Measurements from ENCODE around the gene RSPO1. TPM values are rescaled to one million over a fixed set of nuclear protein-coding genes. Genes with fewer than 3 reads are reported as not detected.

The RSPO1 gene
- total RNA-seq, 1 donor from 2014 or later, result 4.3 TPM

DNA sequence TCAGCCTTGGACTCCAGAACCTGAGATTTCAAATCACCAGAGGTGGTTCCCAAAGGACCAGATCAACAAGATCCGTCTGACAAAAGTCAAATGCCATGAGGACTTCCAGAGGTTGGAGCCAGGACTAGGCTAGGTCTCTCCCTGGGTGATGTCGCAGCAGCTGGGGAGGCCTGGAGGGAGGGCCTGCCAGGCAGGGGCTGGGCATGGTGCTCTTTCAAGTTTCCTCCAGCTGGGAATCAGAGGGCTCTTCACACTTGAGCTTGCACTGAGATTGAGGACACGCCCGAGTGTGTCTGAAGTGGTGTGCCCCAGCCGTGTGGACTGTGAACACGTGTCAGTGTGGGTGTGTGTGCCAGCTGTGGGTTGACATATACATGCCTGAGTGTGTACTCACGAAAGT is 21.3 kb upstream of the RSPO1 start:
- H3K4me1 ChIP-seq, result no peaks in the 10 kb centered on the region
- no peaks in the 10 kb centered on the region for H3K9me3 ChIP-seq
- intact Hi-C loops (cut with DNase I), result no loop called here
- peaks cover 10% of the 10 kb centered on the region for H3K27me3 ChIP-seq (ENCODE audit: low read depth)
- H3K4me3 ChIP-seq, result no peak overlapping the region
- H3K36me3 ChIP-seq, result no peaks in the 10 kb centered on the region
- TF ChIP-seq, protein P1, sequence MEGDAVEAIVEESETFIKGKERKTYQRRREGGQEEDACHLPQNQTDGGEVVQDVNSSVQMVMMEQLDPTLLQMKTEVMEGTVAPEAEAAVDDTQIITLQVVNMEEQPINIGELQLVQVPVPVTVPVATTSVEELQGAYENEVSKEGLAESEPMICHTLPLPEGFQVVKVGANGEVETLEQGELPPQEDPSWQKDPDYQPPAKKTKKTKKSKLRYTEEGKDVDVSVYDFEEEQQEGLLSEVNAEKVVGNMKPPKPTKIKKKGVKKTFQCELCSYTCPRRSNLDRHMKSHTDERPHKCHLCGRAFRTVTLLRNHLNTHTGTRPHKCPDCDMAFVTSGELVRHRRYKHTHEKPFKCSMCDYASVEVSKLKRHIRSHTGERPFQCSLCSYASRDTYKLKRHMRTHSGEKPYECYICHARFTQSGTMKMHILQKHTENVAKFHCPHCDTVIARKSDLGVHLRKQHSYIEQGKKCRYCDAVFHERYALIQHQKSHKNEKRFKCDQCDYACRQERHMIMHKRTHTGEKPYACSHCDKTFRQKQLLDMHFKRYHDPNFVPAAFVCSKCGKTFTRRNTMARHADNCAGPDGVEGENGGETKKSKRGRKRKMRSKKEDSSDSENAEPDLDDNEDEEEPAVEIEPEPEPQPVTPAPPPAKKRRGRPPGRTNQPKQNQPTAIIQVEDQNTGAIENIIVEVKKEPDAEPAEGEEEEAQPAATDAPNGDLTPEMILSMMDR (IDR thresholded peaks at IDR 0.05), result no peak
- H3K27ac ChIP-seq, result no peak overlapping the region
- DNase-seq, result no peak
- ATAC-seq, result no peak

DNA sequence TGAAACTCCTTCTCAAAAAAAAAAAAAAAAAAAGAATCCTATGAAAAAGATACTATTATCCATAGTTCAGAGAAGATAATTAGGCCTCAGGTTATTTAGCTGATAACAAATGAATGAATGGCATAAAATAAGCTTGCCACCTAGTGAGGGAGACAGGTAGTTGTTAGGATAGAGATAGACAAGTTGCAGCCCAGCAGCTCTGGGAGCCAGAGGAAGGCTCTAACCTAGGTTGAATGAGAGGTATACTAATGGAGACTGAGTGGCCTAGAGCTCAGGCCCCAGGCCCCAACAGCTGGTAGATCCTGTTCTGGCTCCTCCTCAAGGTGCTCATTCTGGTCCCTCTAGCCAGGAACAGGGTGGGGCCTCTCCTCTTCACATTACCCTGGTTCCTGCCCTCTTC is 20.6 kb upstream of the RSPO1 start:
- Histone ChIP-seq H3K36me3 (no peaks in the 10 kb centered on the region), H3K4me3 (no peak overlapping the region), H3K27me3 (ENCODE audit: low read depth) (peaks cover 3% of the 10 kb centered on the region), H3K9me3 (no peaks in the 10 kb centered on the region), H3K4me1 (no peaks in the 10 kb centered on the region), H3K27ac (no peak overlapping the region)
- TF ChIP-seq, protein P1 (IDR thresholded peaks at IDR 0.05), result no peak
- DNase-seq (no peak), ATAC-seq (no peak)
- intact Hi-C loops (cut with DNase I), result no loop called here

DNA sequence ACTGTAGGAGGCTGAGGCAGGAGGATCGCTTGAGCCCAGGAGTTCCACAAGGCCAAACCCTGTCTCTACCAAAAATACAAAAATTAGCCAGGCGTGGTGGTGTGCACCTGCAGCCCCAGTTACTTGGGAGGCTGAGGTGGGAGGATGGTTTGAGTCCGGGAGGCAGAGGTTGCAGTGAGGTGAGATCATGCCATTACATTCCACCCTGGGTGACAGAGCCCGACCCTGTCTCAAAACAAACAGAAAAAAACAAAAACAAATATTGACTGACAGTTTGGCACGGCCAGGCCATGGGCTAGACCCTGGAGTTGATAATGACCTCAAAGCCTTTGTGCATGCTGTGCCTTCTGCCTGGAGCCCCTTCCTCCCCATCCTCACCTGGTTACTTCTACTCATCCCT is 19.2 kb upstream of the RSPO1 start:
- H3K27ac ChIP-seq, result no peak overlapping the region
- no peaks in the 10 kb centered on the region for H3K9me3 ChIP-seq
- no peak for ATAC-seq
- TF ChIP-seq, protein P1 (IDR thresholded peaks at IDR 0.05), result no peak
- DNase-seq, result no peak
- H3K27me3 ChIP-seq (ENCODE audit: low read depth), result peaks cover 3% of the 10 kb centered on the region
- H3K4me1 ChIP-seq, result no peaks in the 10 kb centered on the region
- no peak overlapping the region for H3K4me3 ChIP-seq
- no peaks in the 10 kb centered on the region for H3K36me3 ChIP-seq
- intact Hi-C loops (cut with DNase I), result no loop called here

DNA sequence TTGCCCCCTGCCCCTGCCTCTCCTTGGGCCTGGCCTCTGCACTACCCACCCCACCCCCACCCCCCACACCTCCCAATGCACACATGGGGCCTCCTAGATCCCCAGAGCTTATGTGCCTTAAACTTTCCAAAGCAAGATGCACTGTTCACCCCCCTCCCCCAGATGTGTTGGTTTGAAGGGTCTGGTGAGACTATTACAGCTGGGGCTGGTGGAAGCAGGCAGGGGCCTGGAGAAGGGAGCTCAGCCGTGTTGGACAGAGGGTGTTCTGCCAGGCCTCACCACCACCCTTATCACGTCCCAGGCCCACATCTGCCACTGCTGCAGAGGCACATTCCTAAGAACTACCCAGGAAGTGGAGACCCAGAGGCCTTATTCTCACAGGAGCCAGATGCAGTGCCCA is 18.3 kb upstream of the RSPO1 start:
- H3K4me3 ChIP-seq, result no peak overlapping the region
- no peaks in the 10 kb centered on the region for H3K36me3 ChIP-seq
- TF ChIP-seq, protein P1 (IDR thresholded peaks at IDR 0.05), result no peak
- H3K9me3 ChIP-seq, result no peaks in the 10 kb centered on the region
- intact Hi-C loops (cut with DNase I), result no loop called here
- no peak overlapping the region for H3K27ac ChIP-seq
- H3K4me1 ChIP-seq, result no peaks in the 10 kb centered on the region
- DNase-seq, result no peak
- ATAC-seq, result no peak
- H3K27me3 ChIP-seq (ENCODE audit: low read depth), result peaks cover 3% of the 10 kb centered on the region

DNA sequence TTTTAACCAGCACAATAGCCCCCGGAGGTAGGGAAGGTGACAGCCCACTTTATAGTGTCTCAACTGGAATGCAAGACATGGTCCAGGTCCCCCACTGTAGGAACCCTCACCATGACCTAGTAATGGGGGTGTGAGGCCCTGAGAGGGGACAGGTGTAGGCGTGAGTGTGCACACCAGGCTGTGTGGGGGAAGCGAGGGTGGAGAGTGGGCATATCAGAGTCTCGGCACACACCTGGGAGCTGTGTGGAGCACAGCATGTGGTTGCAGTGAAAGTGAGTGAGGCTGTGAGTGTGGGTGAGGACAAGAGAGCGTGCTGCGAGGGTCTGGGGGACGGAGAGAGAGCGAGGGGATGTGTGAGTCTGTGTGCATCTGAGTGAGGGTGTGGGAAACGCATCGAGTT is 17.1 kb upstream of the RSPO1 start:
- no peaks in the 10 kb centered on the region for H3K36me3 ChIP-seq
- DNase-seq (no peak), ATAC-seq (no peak)
- H3K27me3 ChIP-seq (ENCODE audit: low read depth), result peaks cover 6% of the 10 kb centered on the region
- no peaks in the 10 kb centered on the region for H3K4me1 ChIP-seq
- intact Hi-C loops (cut with DNase I), result no loop called here
- TF ChIP-seq, protein P1 (IDR thresholded peaks at IDR 0.05), result no peak
- H3K9me3 ChIP-seq, result no peaks in the 10 kb centered on the region
- H3K4me3 ChIP-seq, result no peak overlapping the region
- no peak overlapping the region for H3K27ac ChIP-seq

DNA sequence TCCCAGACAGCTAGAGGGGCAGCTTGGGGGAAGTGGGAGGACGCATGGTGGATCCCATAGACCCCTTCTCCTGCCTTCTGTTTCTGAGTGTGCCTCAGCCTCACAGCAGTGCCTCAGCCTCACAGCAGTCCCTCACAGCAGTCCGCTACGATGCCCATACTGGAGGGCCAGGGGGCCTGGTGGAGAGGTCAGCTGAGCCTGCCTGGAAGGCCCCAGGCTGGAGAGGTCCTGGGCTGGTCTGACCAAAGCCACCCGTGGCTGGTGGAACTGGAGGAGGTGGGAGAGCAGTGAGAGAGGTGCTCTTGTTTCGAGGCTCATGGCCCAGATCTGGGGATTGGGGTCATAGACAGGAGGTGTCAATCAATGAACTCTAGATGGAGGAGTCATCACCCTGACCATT is 16.0 kb upstream of the RSPO1 start:
- no peaks in the 10 kb centered on the region for H3K36me3 ChIP-seq
- H3K27ac ChIP-seq, result no peak overlapping the region
- TF ChIP-seq, protein P1 (IDR thresholded peaks at IDR 0.05), result no peak
- no peak overlapping the region for H3K4me3 ChIP-seq
- intact Hi-C loops (cut with DNase I), result no loop called here
- H3K27me3 ChIP-seq (ENCODE audit: low read depth), result peaks cover 6% of the 10 kb centered on the region
- H3K4me1 ChIP-seq, result no peaks in the 10 kb centered on the region
- DNase-seq (no peak), ATAC-seq (no peak)
- no peaks in the 10 kb centered on the region for H3K9me3 ChIP-seq

Data from lower lobe of right lung (tissue), 2 donors.